ENCODE results near the gene NBEAL1.
"Not testable (repeated sequence)": the region's sequence is repeated elsewhere in the genome, so short reads cannot be mapped to it uniquely, and the experiment has no call there.

Gene NBEAL1

GRCh38 chr2:203185864-203186263 is 171.2 kb downstream of the NBEAL1 start:
- Histone ChIP-seq H3K9me3 (ENCODE audit: control insufficient read depth in 5 of 5, low read length in 5 of 5) (no peaks in the 10 kb centered on the region), H3K4me3 (ENCODE audit: low read depth in 1 of 5, low read length in 5 of 5) (no peak overlapping the region), H3K36me3 (ENCODE audit: control insufficient read depth in 5 of 5, insufficient read depth in 5 of 5, low read length in 5 of 5) (peaks cover 38 to 52% (median 45%) of the 10 kb centered on the region in 5 donors), H3K4me1 (ENCODE audit: control insufficient read depth in 5 of 5, insufficient read depth in 5 of 5, low read length in 5 of 5) (no peaks in the 10 kb centered on the region), H3K27ac (ENCODE audit: low read depth, low read length) (no peak overlapping the region), H3K9ac (ENCODE audit: low read length in 5 of 5) (no peak overlapping the region), H3K27me3 (ENCODE audit: control insufficient read depth in 5 of 5, insufficient read depth in 4 of 5, low read length in 5 of 5) (no peaks in the 10 kb centered on the region)

GRCh38 chr2:203190547-203190946 is 175.9 kb downstream of the NBEAL1 start:
- not testable (repeated sequence) for H3K9me3 ChIP-seq (ENCODE audit: control insufficient read depth in 5 of 5, low read length in 5 of 5)

GRCh38 chr2:203191026-203191425 is 176.4 kb downstream of the NBEAL1 start:
- H3K9ac ChIP-seq (ENCODE audit: low read length in 5 of 5); H3K4me3 ChIP-seq (ENCODE audit: low read depth in 1 of 5, low read length in 5 of 5); H3K9me3 ChIP-seq (ENCODE audit: control insufficient read depth in 5 of 5, low read length in 5 of 5); H3K27me3 ChIP-seq (ENCODE audit: control insufficient read depth in 5 of 5, insufficient read depth in 4 of 5, low read length in 5 of 5); H3K4me1 ChIP-seq (ENCODE audit: control insufficient read depth in 5 of 5, insufficient read depth in 5 of 5, low read length in 5 of 5); H3K27ac ChIP-seq (ENCODE audit: low read depth, low read length): not testable (repeated sequence)
- peaks cover 25 to 44% (median 35%) of the 10 kb centered on the region in 5 donors for H3K36me3 ChIP-seq (ENCODE audit: control insufficient read depth in 5 of 5, insufficient read depth in 5 of 5, low read length in 5 of 5)

More at GRCh38 chr2:203190547-203190946, 175.9 kb downstream of the NBEAL1 start:
- not testable (repeated sequence) for H3K27ac ChIP-seq (ENCODE audit: low read depth, low read length); H3K27me3 ChIP-seq (ENCODE audit: control insufficient read depth in 5 of 5, insufficient read depth in 4 of 5, low read length in 5 of 5); H3K9ac ChIP-seq (ENCODE audit: low read length in 5 of 5); H3K4me1 ChIP-seq (ENCODE audit: control insufficient read depth in 5 of 5, insufficient read depth in 5 of 5, low read length in 5 of 5); H3K4me3 ChIP-seq (ENCODE audit: low read depth in 1 of 5, low read length in 5 of 5)
- peaks cover 25 to 44% (median 38%) of the 10 kb centered on the region in 5 donors for H3K36me3 ChIP-seq (ENCODE audit: control insufficient read depth in 5 of 5, insufficient read depth in 5 of 5, low read length in 5 of 5)

GRCh38 chr2:203191961-203192360 is 177.3 kb downstream of the NBEAL1 start:
- Histone ChIP-seq H3K36me3 (ENCODE audit: control insufficient read depth in 5 of 5, insufficient read depth in 5 of 5, low read length in 5 of 5) (peaks cover 23 to 46% (median 40%) of the 10 kb centered on the region in 5 donors), H3K9ac (ENCODE audit: low read length in 5 of 5) (no peak overlapping the region), H3K27ac (ENCODE audit: low read depth, low read length) (no peak overlapping the region), H3K9me3 (ENCODE audit: control insufficient read depth in 5 of 5, low read length in 5 of 5) (no peaks in the 10 kb centered on the region), H3K27me3 (ENCODE audit: control insufficient read depth in 5 of 5, insufficient read depth in 4 of 5, low read length in 5 of 5) (no peaks in the 10 kb centered on the region), H3K4me3 (ENCODE audit: low read depth in 1 of 5, low read length in 5 of 5) (no peak overlapping the region), H3K4me1 (ENCODE audit: control insufficient read depth in 5 of 5, insufficient read depth in 5 of 5, low read length in 5 of 5) (no peaks in the 10 kb centered on the region)

GRCh38 chr2:203195331-203196036 is 180.8 kb downstream of the NBEAL1 start:
- no peaks in the 10 kb centered on the region for H3K27me3 ChIP-seq (ENCODE audit: control insufficient read depth in 5 of 5, insufficient read depth in 4 of 5, low read length in 5 of 5)
- H3K27ac ChIP-seq (ENCODE audit: low read depth, low read length): no peak overlapping the region
- no peak overlapping the region for H3K9ac ChIP-seq (ENCODE audit: low read length in 5 of 5)
- no peaks in the 10 kb centered on the region for H3K4me1 ChIP-seq (ENCODE audit: control insufficient read depth in 5 of 5, insufficient read depth in 5 of 5, low read length in 5 of 5)
- H3K36me3 ChIP-seq (ENCODE audit: control insufficient read depth in 5 of 5, insufficient read depth in 5 of 5, low read length in 5 of 5): peaks cover 25 to 50% (median 37%) of the 10 kb centered on the region in 5 donors
- H3K4me3 ChIP-seq (ENCODE audit: low read depth in 1 of 5, low read length in 5 of 5): no peak overlapping the region
- H3K9me3 ChIP-seq (ENCODE audit: control insufficient read depth in 5 of 5, low read length in 5 of 5): no peaks in the 10 kb centered on the region

GRCh38 chr2:203200866-203201265 is 186.2 kb downstream of the NBEAL1 start:
- Histone ChIP-seq H3K4me1 (ENCODE audit: control insufficient read depth in 5 of 5, insufficient read depth in 5 of 5, low read length in 5 of 5) (no peaks in the 10 kb centered on the region), H3K27me3 (ENCODE audit: control insufficient read depth in 5 of 5, insufficient read depth in 4 of 5, low read length in 5 of 5) (no peaks in the 10 kb centered on the region), H3K4me3 (ENCODE audit: low read depth in 1 of 5, low read length in 5 of 5) (no peak overlapping the region), H3K9ac (ENCODE audit: low read length in 5 of 5) (no peak overlapping the region), H3K27ac (ENCODE audit: low read depth, low read length) (no peak overlapping the region), H3K9me3 (ENCODE audit: control insufficient read depth in 5 of 5, low read length in 5 of 5) (no peaks in the 10 kb centered on the region), H3K36me3 (ENCODE audit: control insufficient read depth in 5 of 5, insufficient read depth in 5 of 5, low read length in 5 of 5) (peaks cover 23 to 55% (median 40%) of the 10 kb centered on the region in 5 donors)

GRCh38 chr2:203201426-203201825 is 186.8 kb downstream of the NBEAL1 start:
- no peaks in the 10 kb centered on the region for H3K27me3 ChIP-seq (ENCODE audit: control insufficient read depth in 5 of 5, insufficient read depth in 4 of 5, low read length in 5 of 5)
- no peak overlapping the region for H3K4me3 ChIP-seq (ENCODE audit: low read depth in 1 of 5, low read length in 5 of 5)
- peaks cover 23 to 55% (median 35%) of the 10 kb centered on the region in 5 donors for H3K36me3 ChIP-seq (ENCODE audit: control insufficient read depth in 5 of 5, insufficient read depth in 5 of 5, low read length in 5 of 5)
- H3K9ac ChIP-seq (ENCODE audit: low read length in 5 of 5): no peak overlapping the region
- H3K9me3 ChIP-seq (ENCODE audit: control insufficient read depth in 5 of 5, low read length in 5 of 5): no peaks in the 10 kb centered on the region
- H3K27ac ChIP-seq (ENCODE audit: low read depth, low read length): no peak overlapping the region
- no peaks in the 10 kb centered on the region for H3K4me1 ChIP-seq (ENCODE audit: control insufficient read depth in 5 of 5, insufficient read depth in 5 of 5, low read length in 5 of 5)

- Histone ChIP-seq H3K27me3 (ENCODE audit: control insufficient read depth in 5 of 5, insufficient read depth in 4 of 5, low read length in 5 of 5) (no peaks in the 10 kb centered on the region), H3K4me1 (ENCODE audit: control insufficient read depth in 5 of 5, insufficient read depth in 5 of 5, low read length in 5 of 5) (peaks cover 0 to 7% (median 0%) of the 10 kb centered on the region in 5 donors), H3K27ac (ENCODE audit: low read depth, low read length) (no peak overlapping the region), H3K9ac (ENCODE audit: low read length in 5 of 5) (no peak overlapping the region), H3K9me3 (ENCODE audit: control insufficient read depth in 5 of 5, low read length in 5 of 5) (no peaks in the 10 kb centered on the region), H3K4me3 (ENCODE audit: low read depth in 1 of 5, low read length in 5 of 5) (no peak overlapping the region), H3K36me3 (ENCODE audit: control insufficient read depth in 5 of 5, insufficient read depth in 5 of 5, low read length in 5 of 5) (peaks cover 22 to 38% (median 26%) of the 10 kb centered on the region in 5 donors)
Measured at GRCh38 chr2:203209538-203209937, 194.9 kb downstream of the NBEAL1 start.

- peaks cover 0 to 6% (median 4%) of the 10 kb centered on the region in 5 donors for H3K36me3 ChIP-seq (ENCODE audit: control insufficient read depth in 5 of 5, insufficient read depth in 5 of 5, low read length in 5 of 5)
- H3K4me3 ChIP-seq (ENCODE audit: low read depth in 1 of 5, low read length in 5 of 5): no peak overlapping the region
- no peaks in the 10 kb centered on the region for H3K9me3 ChIP-seq (ENCODE audit: control insufficient read depth in 5 of 5, low read length in 5 of 5)
- no peaks in the 10 kb centered on the region for H3K4me1 ChIP-seq (ENCODE audit: control insufficient read depth in 5 of 5, insufficient read depth in 5 of 5, low read length in 5 of 5)
- H3K9ac ChIP-seq (ENCODE audit: low read length in 5 of 5): no peak overlapping the region
- no peak overlapping the region for H3K27ac ChIP-seq (ENCODE audit: low read depth, low read length)
- no peaks in the 10 kb centered on the region for H3K27me3 ChIP-seq (ENCODE audit: control insufficient read depth in 5 of 5, insufficient read depth in 4 of 5, low read length in 5 of 5)
Measured at GRCh38 chr2:203225423-203226039, 210.9 kb downstream of the NBEAL1 start.

- H3K4me1 ChIP-seq (ENCODE audit: control insufficient read depth in 5 of 5, insufficient read depth in 5 of 5, low read length in 5 of 5); H3K9ac ChIP-seq (ENCODE audit: low read length in 5 of 5); H3K27me3 ChIP-seq (ENCODE audit: control insufficient read depth in 5 of 5, insufficient read depth in 4 of 5, low read length in 5 of 5); H3K36me3 ChIP-seq (ENCODE audit: control insufficient read depth in 5 of 5, insufficient read depth in 5 of 5, low read length in 5 of 5); H3K27ac ChIP-seq (ENCODE audit: low read depth, low read length); H3K9me3 ChIP-seq (ENCODE audit: control insufficient read depth in 5 of 5, low read length in 5 of 5); H3K4me3 ChIP-seq (ENCODE audit: low read depth in 1 of 5, low read length in 5 of 5): not testable (repeated sequence)
Measured at GRCh38 chr2:203229674-203230073, 215.0 kb downstream of the NBEAL1 start.

All from subcutaneous abdominal adipose tissue (tissue), 5 donors.